Measurements from ENCODE around the gene FBXO2. TPM values are rescaled to one million over a fixed set of nuclear protein-coding genes. Genes with fewer than 3 reads are reported as not detected.

The FBXO2 gene
- total and polyA plus RNA-seq, 11 donors: 0.83 to 7.5 (median 2.5) TPM

DNA sequence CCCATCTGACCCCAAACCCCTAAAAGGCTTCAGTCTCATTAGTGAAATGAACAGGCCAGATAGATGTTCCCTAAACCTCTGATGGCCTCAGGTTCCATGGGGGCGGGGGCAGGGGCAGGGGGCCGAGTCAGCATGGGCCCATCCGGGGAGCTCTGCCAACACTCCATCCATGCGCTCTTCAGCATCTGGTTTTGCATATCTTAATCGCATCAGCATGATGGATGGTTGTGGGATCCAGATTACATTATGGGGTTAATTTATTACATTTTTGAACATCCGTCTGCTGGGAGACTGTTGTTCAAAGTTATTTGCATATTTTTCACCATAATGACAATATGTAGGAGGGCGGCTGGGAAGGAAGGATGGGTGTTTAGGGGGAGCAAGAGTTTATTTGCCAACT, 29.8 kb upstream of the FBXO2 start:
- ATAC-seq: no peak
- 61 to 68% (median 64%) methylated on average over 7 of the region's 7 CpGs for WGBS, 4 donors
- Histone ChIP-seq H3K27me3 (peaks cover 0 to 37% (median 9%) of the 10 kb centered on the region in 9 donors), H3K4me3 (no peak overlapping the region), H3K36me3 (no peaks in the 10 kb centered on the region), H3K9me3 (no peaks in the 10 kb centered on the region), H3K4me1 (peaks cover 0 to 22% (median 13%) of the 10 kb centered on the region in 12 donors), H3K27ac (no peak overlapping the region)
- DNase-seq: no peak
- TF ChIP-seq, protein P1, sequence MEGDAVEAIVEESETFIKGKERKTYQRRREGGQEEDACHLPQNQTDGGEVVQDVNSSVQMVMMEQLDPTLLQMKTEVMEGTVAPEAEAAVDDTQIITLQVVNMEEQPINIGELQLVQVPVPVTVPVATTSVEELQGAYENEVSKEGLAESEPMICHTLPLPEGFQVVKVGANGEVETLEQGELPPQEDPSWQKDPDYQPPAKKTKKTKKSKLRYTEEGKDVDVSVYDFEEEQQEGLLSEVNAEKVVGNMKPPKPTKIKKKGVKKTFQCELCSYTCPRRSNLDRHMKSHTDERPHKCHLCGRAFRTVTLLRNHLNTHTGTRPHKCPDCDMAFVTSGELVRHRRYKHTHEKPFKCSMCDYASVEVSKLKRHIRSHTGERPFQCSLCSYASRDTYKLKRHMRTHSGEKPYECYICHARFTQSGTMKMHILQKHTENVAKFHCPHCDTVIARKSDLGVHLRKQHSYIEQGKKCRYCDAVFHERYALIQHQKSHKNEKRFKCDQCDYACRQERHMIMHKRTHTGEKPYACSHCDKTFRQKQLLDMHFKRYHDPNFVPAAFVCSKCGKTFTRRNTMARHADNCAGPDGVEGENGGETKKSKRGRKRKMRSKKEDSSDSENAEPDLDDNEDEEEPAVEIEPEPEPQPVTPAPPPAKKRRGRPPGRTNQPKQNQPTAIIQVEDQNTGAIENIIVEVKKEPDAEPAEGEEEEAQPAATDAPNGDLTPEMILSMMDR (IDR thresholded peaks at IDR 0.05): no peak
- TF ChIP-seq POLR2A (IDR thresholded peaks at IDR 0.05): no peak
- intact Hi-C loops (cut with DNase I): loop anchor here in 1 of 10 donors (5.0 kb wide), 1 partner anchor 33 kb away; no protein-coding TSS in a partner anchor

DNA sequence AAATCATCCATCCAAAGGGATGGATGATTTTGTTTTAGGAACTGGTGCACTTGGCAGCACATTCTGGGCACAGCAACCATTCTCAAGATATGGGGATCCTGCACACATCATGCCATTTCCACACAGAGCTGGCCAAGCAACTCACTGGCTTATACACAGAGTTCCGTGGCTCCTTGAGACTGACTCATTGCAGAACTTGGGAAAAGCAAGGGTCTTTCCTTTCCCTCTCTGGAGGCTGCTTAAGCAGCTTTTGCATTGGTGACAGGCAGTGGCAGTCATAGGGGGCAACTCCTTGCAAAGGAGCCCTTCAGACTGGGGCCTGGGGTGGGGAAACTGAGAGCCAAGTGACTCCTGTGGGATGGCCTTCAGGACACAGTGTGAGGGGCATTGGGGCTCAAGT, 28.6 kb upstream of the FBXO2 start:
- 40 to 69% (median 58%) methylated on average over 1 of the region's 1 CpG for WGBS, 4 donors
- Histone ChIP-seq H3K4me1 (peaks cover 0 to 23% (median 13%) of the 10 kb centered on the region in 12 donors), H3K36me3 (no peaks in the 10 kb centered on the region), H3K27ac (no peak overlapping the region), H3K9me3 (no peaks in the 10 kb centered on the region), H3K27me3 (peaks cover 0 to 24% (median 0%) of the 10 kb centered on the region in 9 donors), H3K4me3 (no peak overlapping the region)
- TF ChIP-seq POLR2A (IDR thresholded peaks at IDR 0.05): no peak
- TF ChIP-seq, protein P1 (IDR thresholded peaks at IDR 0.05): no peak
- no peak for ATAC-seq
- intact Hi-C loops (cut with DNase I): loop anchor here in 2 of 10 donors (2.0 to 5.0 kb wide), 2 partner anchors 35 to 36 kb away; no protein-coding TSS in a partner anchor
- DNase-seq: no peak

- no peaks in the 10 kb centered on the region for H3K9me3 ChIP-seq
- peaks cover 0 to 3% (median 0%) of the 10 kb centered on the region in 9 donors for H3K36me3 ChIP-seq
- DNase-seq (no peak), ATAC-seq (no peak)
- H3K4me1 ChIP-seq: peaks cover 0 to 23% (median 13%) of the 10 kb centered on the region in 12 donors
- intact Hi-C loops (cut with DNase I): loop anchor here in 2 of 10 donors (2.0 to 5.0 kb wide), 2 partner anchors 35 to 36 kb away; no protein-coding TSS in a partner anchor
- no peak for TF ChIP-seq POLR2A (IDR thresholded peaks at IDR 0.05)
- TF ChIP-seq, protein P1 (IDR thresholded peaks at IDR 0.05): no peak
- WGBS, 4 donors: 46 to 56% (median 48%) methylated on average over 7 of the region's 7 CpGs
- H3K27ac ChIP-seq: no peak overlapping the region
- H3K4me3 ChIP-seq: peak overlapping the region in 3 of 12 donors; percentile 88 to 97 (median 91)
- peaks cover 0 to 21% (median 0%) of the 10 kb centered on the region in 9 donors for H3K27me3 ChIP-seq
Observed at GRCh38 chr1:11682287-11682771, 28.1 kb upstream of the FBXO2 start.

DNA sequence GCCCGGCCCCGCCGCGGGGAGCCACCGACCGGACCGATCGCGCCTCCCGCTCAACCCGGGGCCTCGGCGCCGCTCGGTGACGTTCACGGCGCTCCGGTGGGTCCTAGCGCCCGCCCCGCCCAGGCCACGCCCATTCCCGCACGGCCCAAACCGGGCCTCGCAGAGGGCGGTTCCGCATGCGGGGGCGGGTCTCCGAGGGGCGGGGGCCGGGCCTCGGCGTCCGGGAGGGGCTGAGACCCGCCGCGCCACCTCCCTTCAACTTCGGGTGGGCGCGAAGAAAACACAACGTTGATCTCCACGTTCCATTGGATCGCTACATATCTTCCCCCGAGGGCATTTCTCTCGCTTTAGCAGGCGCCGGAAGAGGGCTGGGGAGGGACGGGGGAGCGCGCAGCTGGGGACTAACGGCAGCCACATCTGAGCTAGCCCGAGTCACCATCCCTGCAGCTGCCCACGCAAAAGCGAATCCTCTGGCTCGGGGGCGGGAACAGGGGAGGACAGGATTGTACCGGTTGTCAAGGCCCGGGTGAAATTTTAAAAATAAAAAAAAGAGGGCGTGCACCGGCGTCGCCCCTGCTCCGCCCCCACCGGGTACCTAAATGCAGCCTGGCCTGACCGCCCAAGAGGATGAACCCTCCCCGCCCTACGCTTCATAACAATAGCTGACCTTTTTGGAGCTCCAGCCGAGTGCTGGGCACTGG, 27.0 kb upstream of the FBXO2 start, which contains the start of gene MAD2L2:
Gene MAD2L2, minus strand, starts transcription at position 78 of the 701 bp plus-strand sequence. CDS start 547 bp downstream, outside the sequence.
- H3K9me3 ChIP-seq: no peaks in the 10 kb centered on the region
- ATAC-seq (peak; percentile 90 to 98 (median 96)), DNase-seq (peak; percentile 90 to 93 (median 91))
- 0 to 2% (median 1%) methylated on average over 43 to 71 of the region's 71 CpGs for WGBS, 4 donors
- peaks cover 0 to 12% (median 0%) of the 10 kb centered on the region in 9 donors for H3K27me3 ChIP-seq
- H3K4me3 ChIP-seq: peak within 1 kb of the TSS; percentile 74 to 97 (median 88)
- intact Hi-C loops (cut with DNase I): loop anchor here in 1 of 10 donors (5.0 kb wide), 1 partner anchor 36 kb away; no protein-coding TSS in a partner anchor
- TF ChIP-seq, protein P1 (IDR thresholded peaks at IDR 0.05): no peak
- TF ChIP-seq POLR2A (IDR thresholded peaks at IDR 0.05): peak in 1 of 2 donors; percentile 63
- peak within 1 kb of the TSS in 11 of 12 donors; percentile 74 to 93 (median 80) for H3K27ac ChIP-seq
- peaks cover 0 to 10% (median 4%) of the 10 kb centered on the region in 9 donors for H3K36me3 ChIP-seq
- peaks cover 0 to 23% (median 13%) of the 10 kb centered on the region in 12 donors for H3K4me1 ChIP-seq

All from heart left ventricle (tissue), 16 donors.